IPS DF 4.7 (cell line): ENCODE results near the gene CFAP46.

Experiments used
- DNase-seq: peaks from one replicate; pipeline ENCODE4 v3.0.0-alpha.2; 2013; ENCODE audit warnings: low spot score; ENCODE audit errors: extremely low read depth

The CFAP46 gene

DNA sequence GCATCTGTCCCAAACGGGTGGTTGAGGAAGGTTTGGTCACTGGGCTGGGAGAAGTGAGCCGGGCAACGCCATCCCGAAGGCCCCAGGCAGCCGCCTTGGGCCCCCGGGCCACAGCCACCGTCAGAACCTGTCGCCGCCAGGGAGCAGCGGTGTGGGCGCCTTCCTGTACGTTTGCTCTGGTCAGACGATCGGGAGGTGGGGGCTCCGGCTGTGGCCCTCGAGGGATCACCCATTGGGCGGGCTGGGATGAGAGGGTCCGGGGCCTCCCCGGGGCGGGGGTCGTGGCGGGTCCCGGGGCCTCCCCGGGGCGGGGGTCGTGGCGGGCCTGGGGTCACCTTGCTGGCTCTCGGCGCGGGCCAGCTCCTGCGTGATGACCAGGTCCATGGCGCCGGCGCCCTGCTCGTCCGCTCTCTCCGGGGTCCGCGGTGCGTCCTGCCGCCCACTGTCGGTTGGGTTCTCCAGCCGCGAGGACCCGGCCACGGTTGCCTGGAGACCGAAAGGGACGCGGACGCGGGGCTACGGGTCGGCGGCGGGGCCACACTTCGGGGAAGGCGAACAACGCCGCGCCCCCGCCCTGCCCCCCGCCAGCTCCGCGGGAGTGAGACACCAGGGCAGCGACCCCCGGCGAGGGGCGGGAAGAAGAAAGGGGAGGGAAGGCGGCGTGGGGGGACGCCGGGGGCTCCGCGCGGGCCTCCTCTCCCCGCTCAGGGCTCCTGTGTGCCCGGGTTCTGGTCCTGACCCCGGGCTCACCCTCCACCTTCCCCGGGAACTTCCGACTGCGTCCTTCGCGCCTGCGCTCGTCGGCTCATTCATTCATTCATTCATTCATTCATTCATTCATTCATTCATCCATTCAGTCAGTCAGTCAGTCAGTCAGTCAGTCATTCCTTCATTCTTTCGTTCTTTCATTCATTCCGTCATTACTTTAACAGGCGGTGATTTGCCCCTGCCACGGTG lies at the start of gene CFAP46:
Gene CFAP46 (minus strand): TSS at position 470 of the 957 bp plus-strand sequence. CDS start 86 bp downstream, at position 384.
- DNase-seq = no peak

DNA sequence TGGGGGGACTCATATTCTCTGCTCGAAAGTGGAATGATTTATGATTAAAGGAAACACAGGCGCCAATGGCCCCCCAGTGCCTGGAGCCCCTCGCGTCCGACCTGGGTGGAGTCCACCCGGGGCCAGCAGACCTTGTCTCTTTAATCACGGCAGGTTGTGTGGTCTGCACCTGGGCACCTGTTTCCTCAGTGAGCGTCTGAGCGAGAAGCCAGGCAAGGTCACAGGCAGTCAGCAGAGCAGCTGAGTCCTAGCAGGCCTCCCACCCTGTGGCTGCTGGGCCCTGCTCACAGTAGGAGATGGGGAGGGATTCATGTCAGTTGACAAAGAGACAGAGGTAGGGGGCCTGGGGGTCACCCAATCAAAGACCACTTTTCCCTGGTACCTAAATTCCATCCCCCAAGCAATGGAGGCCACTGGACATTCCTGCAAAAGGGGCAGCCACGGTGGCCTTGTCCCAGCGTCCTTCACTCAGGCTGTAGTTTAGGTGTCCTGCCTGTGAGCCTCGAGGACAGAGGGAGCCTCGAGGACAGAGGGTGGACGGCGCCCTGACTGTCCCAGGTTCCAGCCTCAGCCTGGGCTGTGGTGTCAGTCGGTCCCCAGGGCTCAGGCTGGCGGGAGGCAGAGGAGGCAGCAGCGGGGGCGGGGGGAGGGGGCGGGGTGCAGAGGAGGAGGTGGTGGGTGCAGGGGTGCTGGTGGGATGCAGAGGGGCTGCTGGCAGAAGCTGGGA lies 49.5 kb upstream of the CFAP46 start:
- no peak for DNase-seq

DNA sequence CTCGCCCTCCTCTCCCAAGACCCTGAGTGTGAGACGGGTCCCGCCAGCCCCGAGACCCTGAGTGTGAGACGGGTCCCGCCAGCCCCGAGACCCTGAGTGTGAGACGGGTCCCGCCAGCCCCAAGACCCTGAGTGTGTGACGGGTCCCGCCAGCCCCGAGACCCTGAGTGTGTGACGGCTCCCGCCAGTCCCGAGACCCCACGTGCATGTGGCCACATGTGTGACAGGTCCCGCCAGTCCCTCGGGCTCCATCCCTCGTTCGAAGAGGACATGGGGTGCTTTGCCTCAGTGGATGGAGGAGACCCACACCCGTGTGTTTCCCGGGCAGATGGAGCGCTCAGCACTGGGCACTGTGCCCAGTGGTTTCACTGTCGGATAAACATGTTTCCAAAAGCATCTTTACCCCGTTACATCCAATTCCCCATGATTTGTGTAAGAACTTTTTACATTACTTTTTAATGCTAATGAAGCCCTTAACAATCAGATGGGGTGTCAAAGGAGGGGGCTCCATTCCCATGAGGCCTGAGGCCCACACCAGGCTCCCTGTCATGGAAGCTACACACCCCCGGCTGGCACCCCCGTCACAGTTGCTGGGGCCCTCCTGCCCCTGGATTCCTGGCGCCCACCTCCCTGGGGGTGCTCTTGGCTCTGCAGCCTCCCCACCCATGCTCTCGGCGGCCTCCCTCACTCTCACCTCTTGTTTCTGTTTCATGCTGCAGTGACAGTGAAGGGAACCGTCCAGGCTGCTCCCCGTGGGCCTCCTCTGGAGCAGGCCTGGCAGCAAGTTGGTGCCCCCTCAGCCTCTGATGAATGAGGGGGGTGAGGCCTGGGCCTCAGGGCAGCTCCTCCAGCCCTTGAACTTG lies 48.5 kb upstream of the CFAP46 start:
- DNase-seq = no peak

DNA sequence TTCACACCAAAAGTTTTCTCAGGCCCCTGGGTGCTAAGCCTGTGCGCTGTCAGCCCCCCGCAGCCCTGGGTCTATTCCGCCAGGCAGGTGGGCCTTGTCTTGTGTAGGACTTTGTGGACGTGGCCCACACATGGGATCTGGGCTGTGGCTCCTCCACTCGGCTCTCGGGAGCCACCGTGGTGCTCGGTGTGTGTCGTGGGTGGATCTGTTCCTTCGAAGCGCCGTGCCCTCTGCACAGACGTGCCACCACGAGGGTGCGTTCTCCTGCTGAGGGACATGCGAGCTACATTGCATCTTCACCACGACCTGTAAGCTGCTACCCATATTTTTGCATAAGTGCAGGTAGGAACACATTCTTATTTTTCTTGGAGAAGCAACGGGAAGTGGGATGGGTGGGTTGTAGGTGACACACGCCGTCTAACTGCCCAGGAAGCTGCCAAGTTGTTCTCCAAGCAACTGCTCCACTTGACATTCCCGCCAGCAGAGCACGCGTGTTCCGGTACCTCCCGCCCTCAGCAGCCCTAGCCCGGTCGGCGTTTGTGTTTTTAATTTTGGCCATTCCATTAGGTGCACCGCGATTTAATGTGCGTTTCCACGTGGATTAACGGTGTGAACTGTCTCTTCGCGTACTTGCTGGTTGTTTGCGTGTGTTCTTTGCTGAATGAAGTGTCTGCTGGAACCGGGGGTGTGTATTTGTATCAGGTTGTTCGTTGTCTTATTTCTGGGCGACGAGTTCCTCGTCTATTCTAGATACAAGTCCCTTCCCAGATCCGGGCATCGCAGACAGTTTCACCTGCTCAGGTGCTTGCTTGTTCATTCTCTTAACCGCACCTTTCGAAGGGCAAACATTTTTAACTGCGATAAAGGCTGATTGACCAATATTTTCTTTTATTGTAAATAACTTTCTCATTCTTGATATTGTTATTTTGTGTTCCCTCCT lies 47.4 kb upstream of the CFAP46 start:
- DNase-seq = no peak

DNA sequence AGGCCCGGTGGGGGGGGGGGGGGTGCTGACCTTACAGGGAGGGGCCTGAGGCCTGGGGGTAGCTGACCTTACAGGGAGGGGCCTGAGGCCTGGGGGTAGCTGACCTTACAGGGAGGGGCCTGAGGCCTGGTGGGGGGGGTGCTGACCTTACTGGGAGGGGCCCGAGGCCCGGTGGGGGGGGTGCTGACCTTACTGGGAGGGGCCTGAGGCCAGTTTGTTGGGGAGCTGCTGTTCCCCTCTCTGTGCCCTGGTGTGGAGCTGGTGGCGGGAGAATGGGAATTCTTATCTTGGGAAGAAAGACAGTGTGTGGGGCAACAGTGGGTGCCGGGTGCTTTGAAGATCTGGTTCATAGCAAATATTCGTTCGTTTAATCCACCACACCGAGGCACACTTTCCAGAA lies 46.6 kb upstream of the CFAP46 start:
- DNase-seq = no peak

DNA sequence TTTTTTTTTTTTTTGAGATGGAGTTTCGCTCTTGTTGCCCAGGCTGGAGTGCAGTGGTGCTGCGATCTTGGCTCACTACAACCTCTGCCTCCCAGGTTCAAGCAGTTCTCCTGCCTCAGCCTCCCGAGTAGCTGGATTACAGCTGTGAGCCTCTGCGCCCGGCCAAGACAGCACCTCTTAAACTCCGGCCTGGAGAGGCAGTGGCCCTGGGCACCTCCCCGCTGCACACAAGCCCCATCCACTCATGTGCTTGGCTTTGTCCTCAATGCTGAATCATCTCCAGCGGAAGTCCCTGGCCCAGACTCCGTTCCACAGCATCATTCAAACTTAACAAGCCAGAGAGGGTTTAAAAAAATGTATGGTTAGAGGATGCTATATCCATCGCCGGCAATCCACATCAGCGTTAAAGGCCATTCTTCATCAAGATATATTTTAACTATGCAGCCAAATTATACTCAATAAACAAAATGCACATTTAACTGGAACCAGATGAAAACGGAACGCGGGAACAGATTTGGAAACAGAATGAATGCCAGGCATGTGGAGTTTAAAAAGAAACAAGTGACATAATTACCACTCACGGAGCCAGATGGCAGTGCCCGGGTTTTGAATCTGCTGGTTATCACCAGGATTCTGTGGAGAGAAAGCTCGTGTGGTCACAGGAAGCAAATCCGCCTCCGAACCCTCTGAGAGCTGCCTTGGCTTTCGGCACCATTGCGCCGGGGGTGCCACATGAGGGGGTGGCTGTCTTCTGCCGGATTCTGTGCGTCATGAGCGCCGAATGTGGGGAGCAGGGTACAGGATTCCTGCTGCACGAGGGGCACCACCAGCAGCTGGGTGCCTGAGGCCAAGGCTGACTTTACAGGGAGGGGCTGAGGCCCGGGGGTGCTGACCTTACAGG lies 45.6 kb upstream of the CFAP46 start:
- no peak for DNase-seq

- no peak for DNase-seq
Measured at GRCh38 chr10:132986978-132987377, 44.6 kb upstream of the CFAP46 start.

GRCh38 chr10:132986576-132986975 lies 44.2 kb upstream of the CFAP46 start:
- no peak for DNase-seq

DNA sequence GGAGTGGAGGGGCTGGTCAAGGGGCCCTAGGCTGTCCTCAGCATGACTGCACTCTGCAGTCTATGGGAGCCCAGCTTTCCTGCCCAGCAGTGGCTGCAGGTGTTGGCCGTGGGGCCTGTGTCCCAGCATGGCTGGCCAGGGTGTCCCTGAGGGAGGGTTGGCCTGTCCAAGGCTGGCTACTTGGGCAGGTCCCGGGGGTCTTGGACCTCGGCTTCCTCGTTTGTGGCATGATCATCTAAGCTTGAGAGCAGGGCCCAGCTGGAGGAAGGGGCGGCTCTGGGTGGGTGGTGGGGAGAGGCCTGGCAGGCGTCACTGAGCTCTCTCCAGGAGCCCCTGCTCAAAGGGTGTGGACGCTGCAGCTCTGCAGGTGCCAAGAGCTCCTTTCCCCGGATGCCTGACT lies 43.7 kb upstream of the CFAP46 start:
- no peak for DNase-seq

GRCh38 chr10:132985546-132985900 lies 43.2 kb upstream of the CFAP46 start:
- DNase-seq = no peak

DNA sequence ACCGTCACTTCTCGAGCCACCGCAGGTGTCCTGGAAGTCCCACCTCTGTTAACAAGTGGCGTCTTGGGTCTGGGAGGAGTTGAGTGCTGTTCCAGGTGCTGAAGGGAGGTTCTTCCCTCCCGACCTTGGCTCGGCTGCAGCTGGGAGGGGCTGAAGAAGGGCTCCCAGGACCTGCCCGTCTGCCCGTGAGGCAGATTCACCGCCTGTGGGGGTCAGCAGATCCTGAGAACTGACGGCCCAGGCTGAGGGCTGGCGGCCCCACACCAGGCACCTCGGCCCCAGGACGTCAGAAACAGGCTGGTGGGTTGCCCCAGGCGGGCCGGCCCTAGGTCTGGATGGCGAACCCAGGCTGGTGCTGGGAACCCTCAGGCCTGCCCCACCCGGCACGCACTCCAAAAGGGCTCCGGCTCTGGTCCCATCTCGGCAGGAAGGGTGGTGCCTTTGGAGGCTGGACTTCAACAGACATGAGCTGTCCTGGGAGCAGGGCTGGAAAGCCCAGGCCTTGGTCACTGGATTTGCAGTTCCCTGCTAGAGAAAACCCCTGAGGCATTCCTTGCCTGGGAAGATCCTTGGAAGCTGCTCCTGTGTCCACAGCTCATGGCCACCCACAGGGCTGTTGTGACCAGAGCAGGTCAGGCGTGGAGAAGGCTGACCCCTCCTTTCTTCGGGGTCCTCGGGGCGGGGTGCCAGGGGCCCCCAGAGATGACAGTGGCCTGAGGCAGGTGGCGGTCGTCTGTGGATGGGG lies 42.6 kb upstream of the CFAP46 start:
- DNase-seq = no peak

GRCh38 chr10:132984008-132984295 lies 41.6 kb upstream of the CFAP46 start:
- DNase-seq = no peak

DNA sequence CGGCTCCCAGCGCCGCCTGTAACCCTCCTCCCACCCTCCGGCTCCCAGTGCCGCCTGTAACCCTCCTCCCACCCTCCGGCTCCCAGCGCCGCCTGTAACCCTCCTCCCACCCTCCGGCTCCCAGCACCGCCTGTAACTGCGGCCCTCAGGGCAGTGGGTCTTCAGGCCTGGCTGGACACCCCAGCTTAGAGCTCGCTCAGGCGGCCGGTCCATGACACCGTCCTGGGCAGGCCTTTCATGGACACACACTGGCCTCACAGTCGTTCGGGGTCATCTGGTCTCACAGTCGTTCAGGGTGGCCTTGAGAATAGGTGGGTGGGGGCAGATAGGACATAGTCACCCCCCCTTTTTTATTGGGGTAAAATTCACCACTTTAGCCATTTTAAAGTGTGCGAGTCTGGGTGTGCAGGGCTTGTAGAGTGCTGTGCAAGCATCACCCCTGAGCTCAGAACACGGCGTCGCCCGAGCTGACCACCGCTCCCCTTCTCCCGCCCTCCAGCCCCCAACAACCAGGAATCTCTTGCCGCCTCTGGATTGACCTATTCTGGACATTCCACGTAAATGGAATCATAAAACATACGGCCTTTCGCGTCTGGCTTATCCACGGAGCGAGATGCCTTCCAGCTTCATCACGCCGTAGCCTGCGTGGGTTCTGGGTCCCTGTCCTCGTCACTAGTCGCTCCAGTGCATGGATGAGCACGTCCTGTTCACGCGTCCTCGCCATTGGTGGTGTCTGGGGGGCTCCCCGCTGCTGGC lies 41.1 kb upstream of the CFAP46 start:
- no peak for DNase-seq

- no peak for DNase-seq
Measured at GRCh38 chr10:132982301-132982989, 40.1 kb upstream of the CFAP46 start.

GRCh38 chr10:132981746-132982145 lies 39.4 kb upstream of the CFAP46 start:
- no peak for DNase-seq

GRCh38 chr10:132981173-132981555 lies 38.8 kb upstream of the CFAP46 start:
- DNase-seq = no peak

DNA sequence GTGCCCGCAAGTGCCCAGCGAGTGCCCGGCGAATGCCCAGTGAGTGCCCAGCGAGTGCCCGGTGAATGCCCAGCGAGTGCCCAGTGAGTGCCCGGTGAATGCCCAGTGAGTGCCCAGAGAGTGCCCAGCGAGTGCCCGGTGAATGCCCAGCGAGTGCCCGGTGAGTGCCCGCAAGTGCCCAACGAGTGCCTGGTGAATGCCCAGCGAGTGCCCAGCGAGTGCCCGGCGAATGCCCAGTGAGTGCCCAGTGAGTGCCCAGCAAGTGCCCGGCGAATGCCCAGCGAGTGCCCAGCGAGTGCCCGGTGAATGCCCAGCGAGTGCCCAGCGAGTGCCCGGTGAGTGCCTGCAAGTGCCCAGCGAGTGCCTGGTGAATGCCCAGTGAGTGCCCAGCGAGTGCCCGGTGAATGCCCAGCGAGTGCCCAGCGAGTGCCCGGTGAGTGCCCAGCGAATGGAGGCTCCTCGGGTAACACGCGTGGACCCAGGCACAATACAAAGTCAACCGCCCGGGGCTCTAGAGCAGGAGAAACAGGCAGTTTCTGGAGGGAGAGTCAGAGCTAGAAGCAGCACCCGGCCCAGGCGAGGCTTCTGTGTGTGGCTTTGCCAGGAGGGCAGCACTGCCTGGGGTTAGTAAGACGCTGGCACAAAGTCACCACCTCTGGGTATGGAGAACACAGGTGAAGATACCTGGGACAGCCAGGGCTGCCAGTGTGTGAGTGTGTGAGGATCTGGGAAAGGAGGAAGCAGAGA lies 38.2 kb upstream of the CFAP46 start:
- DNase-seq = no peak
